GM13977 (cell line): ENCODE measurements around the gene KCNH3.

Experiments used
- DNase-seq: peaks from one replicate; pipeline ENCODE4 v3.0.0; 2012; ENCODE audit warnings: low spot score
- CTCF ChIP-seq: IDR thresholded peaks from 2 replicates; pipeline ENCODE4 v1.5.1; 2012; ENCODE audit warnings: mild to moderate bottlenecking, control low read depth; ENCODE audit not compliant: insufficient read depth; ENCODE audit errors: extremely low read depth, missing control alignments
- in situ Hi-C: fragments of 300-500 bp; cut with MboI; formaldehyde crosslinking; loops from one replicate; pipeline ENCODE4 v1.12.0; 2022; ENCODE audit warnings: low sequenced_read_pairs, low pct_unique_long_range_greater_than_20kb, mixed read lengths, inconsistent platforms; ENCODE audit not compliant: unreplicated experiment

KCNH3 gene

GRCh38 chr12:49538510-49539403, at the start of gene KCNH3:
Gene KCNH3, plus strand, starts transcription at chr12:49539030. Its CDS starts 387 bp downstream, at chr12:49539417.
- in situ Hi-C loops = no loop called here
- DNase-seq = peak; percentile 98
- TF ChIP-seq CTCF = no peak

GRCh38 chr12:49489154-49489553, 49.7 kb upstream of the KCNH3 start:
- in situ Hi-C loops = no loop called here
- no peak for TF ChIP-seq CTCF
- no peak for DNase-seq

- in situ Hi-C loops = no loop called here
- no peak for TF ChIP-seq CTCF
- no peak for DNase-seq
Measured at GRCh38 chr12:49489720-49490119, 49.1 kb upstream of the KCNH3 start.

GRCh38 chr12:49491823-49492222, 47.0 kb upstream of the KCNH3 start:
- in situ Hi-C loops = no loop called here
- no peak for TF ChIP-seq CTCF
- no peak for DNase-seq

- no peak for DNase-seq
- in situ Hi-C loops = no loop called here
- no peak for TF ChIP-seq CTCF
Measured at GRCh38 chr12:49493900-49494299, 44.9 kb upstream of the KCNH3 start.

- no peak for TF ChIP-seq CTCF
- in situ Hi-C loops = no loop called here
- DNase-seq = no peak
Measured at GRCh38 chr12:49496417-49497360, 42.1 kb upstream of the KCNH3 start.
